ENCODE results near the gene EYS.

DNA sequence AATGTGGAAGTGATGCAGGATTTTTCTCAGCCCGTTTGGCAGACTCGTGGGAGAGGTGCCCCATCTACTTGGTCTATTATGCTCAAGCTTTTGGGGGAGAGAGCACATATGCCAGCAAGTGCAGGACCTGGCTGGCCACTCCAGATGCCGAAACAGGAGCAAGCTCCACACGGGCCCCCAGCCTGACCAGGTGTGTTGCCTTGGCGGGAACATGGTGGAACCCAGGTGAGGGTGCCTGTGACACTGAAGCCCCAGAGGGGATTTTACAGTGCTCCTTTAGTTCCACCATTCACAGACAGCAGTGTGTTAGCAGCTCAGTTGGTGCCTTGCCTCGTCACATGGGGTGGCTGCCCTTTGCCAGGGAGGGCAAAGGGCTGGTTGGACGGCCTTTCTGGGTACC lies 798.9 kb downstream of the EYS start:
- TF ChIP-seq EZH2 (IDR thresholded peaks at IDR 0.05), result no peak
- TF ChIP-seq POLR2AphosphoS5 (IDR thresholded peaks at IDR 0.05; ENCODE audit: borderline replicate concordance, low read depth, low read length), result no peak

All from SK-N-MC (cell line).